Measurements from ENCODE around the gene FMN2. TPM values are rescaled to one million over a fixed set of nuclear protein-coding genes. Genes with fewer than 3 reads are reported as not detected.

FMN2 gene
- total and polyA plus RNA-seq, 2 experiments from 2014 or later: 0.97 TPM; not detected in 1

DNA sequence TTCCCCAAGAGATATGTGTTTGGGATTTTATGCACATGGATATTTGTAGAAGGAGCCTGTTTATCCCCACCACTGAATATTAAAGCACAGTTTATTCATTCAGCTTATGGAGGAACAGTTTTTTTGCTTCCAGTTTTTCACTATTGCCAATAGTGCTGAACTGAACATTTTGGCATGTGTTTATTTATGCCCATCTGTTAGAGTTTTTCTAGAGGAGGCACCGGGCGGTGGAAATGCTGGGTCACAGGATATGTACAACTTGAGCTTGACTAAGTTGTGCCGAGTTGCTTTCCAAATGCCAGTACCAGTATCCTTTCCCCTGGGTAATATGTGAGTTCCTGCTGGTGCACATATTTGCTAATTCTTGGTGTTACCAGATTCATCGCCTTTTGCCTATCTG is 409.0 kb downstream of the FMN2 start:
- Histone ChIP-seq H2AFZ (no peak overlapping the region), H3K4me3 (no peak overlapping the region), H3K4me2 (no peak overlapping the region), H3K36me3 (replicated peaks; ENCODE audit: insufficient read depth, low read depth) (no peaks in the 10 kb centered on the region), H3K27me3 (no peaks in the 10 kb centered on the region), H3K9me3 (ENCODE audit: low read depth) (no peaks in the 10 kb centered on the region), H4K20me1 (ENCODE audit: insufficient read depth, poor library complexity, severe bottlenecking) (no peaks in the 10 kb centered on the region), H3K79me2 (no peaks in the 10 kb centered on the region), H3K9me2 (replicated peaks; ENCODE audit: insufficient read depth) (no peaks in the 10 kb centered on the region), H3K4me1 (ENCODE audit: insufficient read depth) (no peaks in the 10 kb centered on the region), H3K27ac (no peak overlapping the region)
- 94% methylated on average over 4 of the region's 4 CpGs for WGBS (ENCODE audit: low lambda C conversion rate, missing lambda C conversion rate)
- TF ChIP-seq EZH2 (IDR thresholded peaks at IDR 0.05; ENCODE audit: borderline replicate concordance) (no peak), EZH2phosphoT487 (IDR thresholded peaks at IDR 0.05; ENCODE audit: low read depth, severe bottlenecking, unreplicated experiment) (no peak)
- TF ChIP-seq, protein P1, sequence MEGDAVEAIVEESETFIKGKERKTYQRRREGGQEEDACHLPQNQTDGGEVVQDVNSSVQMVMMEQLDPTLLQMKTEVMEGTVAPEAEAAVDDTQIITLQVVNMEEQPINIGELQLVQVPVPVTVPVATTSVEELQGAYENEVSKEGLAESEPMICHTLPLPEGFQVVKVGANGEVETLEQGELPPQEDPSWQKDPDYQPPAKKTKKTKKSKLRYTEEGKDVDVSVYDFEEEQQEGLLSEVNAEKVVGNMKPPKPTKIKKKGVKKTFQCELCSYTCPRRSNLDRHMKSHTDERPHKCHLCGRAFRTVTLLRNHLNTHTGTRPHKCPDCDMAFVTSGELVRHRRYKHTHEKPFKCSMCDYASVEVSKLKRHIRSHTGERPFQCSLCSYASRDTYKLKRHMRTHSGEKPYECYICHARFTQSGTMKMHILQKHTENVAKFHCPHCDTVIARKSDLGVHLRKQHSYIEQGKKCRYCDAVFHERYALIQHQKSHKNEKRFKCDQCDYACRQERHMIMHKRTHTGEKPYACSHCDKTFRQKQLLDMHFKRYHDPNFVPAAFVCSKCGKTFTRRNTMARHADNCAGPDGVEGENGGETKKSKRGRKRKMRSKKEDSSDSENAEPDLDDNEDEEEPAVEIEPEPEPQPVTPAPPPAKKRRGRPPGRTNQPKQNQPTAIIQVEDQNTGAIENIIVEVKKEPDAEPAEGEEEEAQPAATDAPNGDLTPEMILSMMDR (IDR thresholded peaks at IDR 0.05; ENCODE audit: poor library complexity): no peak
- DNase-seq (ENCODE audit: low spot score): no peak

GRCh38 chr1:240501115-240501514 is 409.4 kb downstream of the FMN2 start:
- Histone ChIP-seq H3K79me2 (no peaks in the 10 kb centered on the region), H2AFZ (no peak overlapping the region), H3K27ac (no peak overlapping the region), H3K4me1 (ENCODE audit: insufficient read depth) (no peaks in the 10 kb centered on the region), H4K20me1 (ENCODE audit: insufficient read depth, poor library complexity, severe bottlenecking) (no peaks in the 10 kb centered on the region), H3K4me3 (no peak overlapping the region), H3K9me3 (ENCODE audit: low read depth) (no peaks in the 10 kb centered on the region), H3K4me2 (no peak overlapping the region), H3K36me3 (replicated peaks; ENCODE audit: insufficient read depth, low read depth) (no peaks in the 10 kb centered on the region), H3K9me2 (replicated peaks; ENCODE audit: insufficient read depth) (no peaks in the 10 kb centered on the region), H3K27me3 (no peaks in the 10 kb centered on the region)
- DNase-seq (ENCODE audit: low spot score): no peak
- TF ChIP-seq EZH2 (IDR thresholded peaks at IDR 0.05; ENCODE audit: borderline replicate concordance): no peak
- no peak for TF ChIP-seq EZH2phosphoT487 (IDR thresholded peaks at IDR 0.05; ENCODE audit: low read depth, severe bottlenecking, unreplicated experiment)
- TF ChIP-seq, protein P1 (IDR thresholded peaks at IDR 0.05; ENCODE audit: poor library complexity): no peak
- 82% methylated on average over 2 of the region's 2 CpGs for WGBS (ENCODE audit: low lambda C conversion rate, missing lambda C conversion rate)

DNA sequence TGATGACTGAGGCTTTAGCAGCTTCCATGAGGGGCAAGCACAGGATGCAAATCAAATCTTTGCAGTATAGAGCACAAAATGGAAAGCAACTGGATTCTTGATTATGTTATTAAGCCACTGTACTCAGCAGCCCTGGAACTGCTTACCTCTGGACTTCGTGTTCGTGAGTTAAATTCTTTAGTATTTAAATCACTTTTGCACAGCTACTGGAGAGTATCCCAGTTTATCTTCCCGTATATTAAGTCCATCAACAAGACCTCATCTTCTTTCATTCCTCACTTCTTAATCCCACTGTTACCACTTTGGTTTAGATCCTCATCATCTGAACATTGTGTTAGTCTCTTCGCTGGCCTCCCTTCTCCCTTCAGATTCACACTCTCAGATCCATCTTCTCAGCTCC is 411.4 kb downstream of the FMN2 start:
- H3K9me2 ChIP-seq (replicated peaks; ENCODE audit: insufficient read depth): no peaks in the 10 kb centered on the region
- H3K36me3 ChIP-seq (replicated peaks; ENCODE audit: insufficient read depth, low read depth): no peaks in the 10 kb centered on the region
- H4K20me1 ChIP-seq (ENCODE audit: insufficient read depth, poor library complexity, severe bottlenecking): no peaks in the 10 kb centered on the region
- H3K4me3 ChIP-seq: no peak overlapping the region
- H3K79me2 ChIP-seq: no peaks in the 10 kb centered on the region
- no peak for TF ChIP-seq EZH2 (IDR thresholded peaks at IDR 0.05; ENCODE audit: borderline replicate concordance)
- no peak for TF ChIP-seq EZH2phosphoT487 (IDR thresholded peaks at IDR 0.05; ENCODE audit: low read depth, severe bottlenecking, unreplicated experiment)
- TF ChIP-seq, protein P1 (IDR thresholded peaks at IDR 0.05; ENCODE audit: poor library complexity): no peak
- H3K27ac ChIP-seq: no peak overlapping the region
- DNase-seq (ENCODE audit: low spot score): no peak
- no peaks in the 10 kb centered on the region for H3K4me1 ChIP-seq (ENCODE audit: insufficient read depth)
- no peaks in the 10 kb centered on the region for H3K9me3 ChIP-seq (ENCODE audit: low read depth)
- H3K27me3 ChIP-seq: no peaks in the 10 kb centered on the region
- no peak overlapping the region for H2AFZ ChIP-seq
- no peak overlapping the region for H3K4me2 ChIP-seq
- WGBS (ENCODE audit: low lambda C conversion rate, missing lambda C conversion rate): 75% methylated on average over 4 of the region's 4 CpGs

- no peak overlapping the region for H2AFZ ChIP-seq
- no peaks in the 10 kb centered on the region for H3K79me2 ChIP-seq
- WGBS (ENCODE audit: low lambda C conversion rate, missing lambda C conversion rate): 3% methylated on average over 1 of the region's 1 CpG
- H3K9me3 ChIP-seq (ENCODE audit: low read depth): no peaks in the 10 kb centered on the region
- no peak overlapping the region for H3K4me2 ChIP-seq
- no peaks in the 10 kb centered on the region for H3K27me3 ChIP-seq
- H3K4me3 ChIP-seq: no peak overlapping the region
- no peaks in the 10 kb centered on the region for H4K20me1 ChIP-seq (ENCODE audit: insufficient read depth, poor library complexity, severe bottlenecking)
- no peak for DNase-seq (ENCODE audit: low spot score)
- H3K27ac ChIP-seq: no peak overlapping the region
- no peaks in the 10 kb centered on the region for H3K36me3 ChIP-seq (replicated peaks; ENCODE audit: insufficient read depth, low read depth)
- H3K4me1 ChIP-seq (ENCODE audit: insufficient read depth): peaks cover 3% of the 10 kb centered on the region
- no peaks in the 10 kb centered on the region for H3K9me2 ChIP-seq (replicated peaks; ENCODE audit: insufficient read depth)
- TF ChIP-seq, protein P1 (IDR thresholded peaks at IDR 0.05; ENCODE audit: poor library complexity): no peak
- no peak for TF ChIP-seq EZH2 (IDR thresholded peaks at IDR 0.05; ENCODE audit: borderline replicate concordance)
- TF ChIP-seq EZH2phosphoT487 (IDR thresholded peaks at IDR 0.05; ENCODE audit: low read depth, severe bottlenecking, unreplicated experiment): no peak
Measured at GRCh38 chr1:240503558-240503957, 411.9 kb downstream of the FMN2 start.
